Esophagus (tissue), 2 donors: ENCODE measurements around the gene NEU2. TPM values are rescaled to one million over a fixed set of nuclear protein-coding genes. Genes with fewer than 3 reads are reported as not detected.
A peak's percentile ranks its signal among the peaks of the same experiment; 100 is the strongest.

Source experiments
- H3K27ac ChIP-seq, 2 donors: one replicate each; pipeline ENCODE4 v1.5.1; 2013; ENCODE audit warnings: low read depth in 2 of 2, mild to moderate bottlenecking in 2 of 2, inconsistent platforms in 1 of 2, low read length in 1 of 2, moderate library complexity in 1 of 2
- H3K27me3 ChIP-seq, 2 donors: one replicate each; pipeline ENCODE4 v1.6.1; 2013; ENCODE audit warnings: low read length in 2 of 2, control low read depth in 1 of 2, mild to moderate bottlenecking in 1 of 2; ENCODE audit not compliant: insufficient read depth in 2 of 2, control insufficient read depth in 1 of 2
- H3K36me3 ChIP-seq, 2 donors: one replicate each; pipeline ENCODE4 v1.6.1; 2013; ENCODE audit warnings: low read length in 1 of 2; ENCODE audit not compliant: control insufficient read depth in 2 of 2, insufficient read depth in 2 of 2
- H3K4me1 ChIP-seq, 2 donors: one replicate each; pipeline ENCODE4 v1.6.1; 2013; ENCODE audit warnings: low read length in 1 of 2; ENCODE audit not compliant: control insufficient read depth in 2 of 2, insufficient read depth in 2 of 2
- H3K4me3 ChIP-seq, 2 donors: one replicate each; pipeline ENCODE4 v1.5.1; 2013; ENCODE audit warnings: low read length in 2 of 2, mild to moderate bottlenecking in 2 of 2, low read depth in 1 of 2, moderate library complexity in 1 of 2
- H3K9me3 ChIP-seq, 2 donors: one replicate each; pipeline ENCODE4 v1.6.1; 2013; ENCODE audit warnings: mild to moderate bottlenecking in 2 of 2, low read depth in 1 of 2, low read length in 1 of 2, moderate library complexity in 1 of 2; ENCODE audit not compliant: control insufficient read depth in 2 of 2, insufficient read depth in 1 of 2
- WGBS, 2 donors: extraction: QIAGEN DNeasy Blood & Tissue Kit; methylation state at CpG; one replicate each; pipeline ENCODE4 v1.1.7; 2013; 5-methylcytosine and 5-hydroxymethylcytosine counted together
- polyA plus RNA-seq, 2 donors: library from polyadenylated mRNA; stranded (reverse); fragments of 200-250 nt; gene quantifications; one replicate each; pipeline ENCODE4 v1.2.3, GENCODE V29; 2013
- donor health status: healthy with polysubstance abuse.
- donor health status: Bipolar disorder and iron deficiency.

NEU2 gene
- polyA plus RNA-seq, 2 donors = not detected

GRCh38 chr2:233081232-233081730, 48.8 kb downstream of the NEU2 start:
- Histone ChIP-seq H3K4me3 (no peak overlapping the region), H3K9me3 (no peaks in the 10 kb centered on the region), H3K27me3 (no peaks in the 10 kb centered on the region), H3K27ac (peak overlapping the region in 1 of 2 donors; percentile 1), H3K4me1 (peaks cover 0 to 6% of the 10 kb centered on the region in 2 donors), H3K36me3 (no peaks in the 10 kb centered on the region)
- 70 to 82% methylated on average over 9 of the region's 9 CpGs for WGBS, 2 donors

GRCh38 chr2:233081731-233082221, 49.3 kb downstream of the NEU2 start:
- Histone ChIP-seq H3K27me3 (no peaks in the 10 kb centered on the region), H3K9me3 (no peaks in the 10 kb centered on the region), H3K4me1 (peaks cover 0 to 6% of the 10 kb centered on the region in 2 donors), H3K4me3 (no peak overlapping the region), H3K36me3 (no peaks in the 10 kb centered on the region), H3K27ac (no peak overlapping the region)
- 86% methylated on average over 13 of the region's 13 CpGs for WGBS, 2 donors

GRCh38 chr2:233082222-233082930, 49.9 kb downstream of the NEU2 start:
- WGBS, 2 donors = 59 to 63% methylated on average over 11 of the region's 11 CpGs
- Histone ChIP-seq H3K9me3 (no peaks in the 10 kb centered on the region), H3K27ac (peak overlapping the region; percentile 36 to 58), H3K4me1 (peaks cover 0 to 6% of the 10 kb centered on the region in 2 donors), H3K4me3 (no peak overlapping the region), H3K27me3 (no peaks in the 10 kb centered on the region), H3K36me3 (no peaks in the 10 kb centered on the region)

- Histone ChIP-seq H3K9me3 (no peaks in the 10 kb centered on the region), H3K4me1 (peaks cover 0 to 6% of the 10 kb centered on the region in 2 donors), H3K27me3 (no peaks in the 10 kb centered on the region), H3K4me3 (no peak overlapping the region), H3K36me3 (no peaks in the 10 kb centered on the region), H3K27ac (peak overlapping the region; percentile 36 to 58)
- 67 to 75% methylated on average over 9 of the region's 9 CpGs for WGBS, 2 donors
Observed at GRCh38 chr2:233082931-233083755, 50.7 kb downstream of the NEU2 start.

- no peak overlapping the region for H3K4me3 ChIP-seq
- no peaks in the 10 kb centered on the region for H3K9me3 ChIP-seq
- no peaks in the 10 kb centered on the region for H3K36me3 ChIP-seq
- peaks cover 0 to 6% of the 10 kb centered on the region in 2 donors for H3K4me1 ChIP-seq
- H3K27ac ChIP-seq = peak overlapping the region; percentile 53 to 58
- WGBS, 2 donors = 75 to 84% methylated on average over 8 of the region's 8 CpGs
- H3K27me3 ChIP-seq = no peaks in the 10 kb centered on the region
Observed at GRCh38 chr2:233083782-233084181, 51.3 kb downstream of the NEU2 start.

GRCh38 chr2:233084488-233084887, 52.0 kb downstream of the NEU2 start:
- no peaks in the 10 kb centered on the region for H3K9me3 ChIP-seq
- H3K27me3 ChIP-seq = no peaks in the 10 kb centered on the region
- WGBS, 2 donors = 63 to 66% methylated on average over 13 of the region's 13 CpGs
- no peaks in the 10 kb centered on the region for H3K36me3 ChIP-seq
- no peak overlapping the region for H3K4me3 ChIP-seq
- peak overlapping the region; percentile 57 to 58 for H3K27ac ChIP-seq
- H3K4me1 ChIP-seq = peaks cover 0 to 6% of the 10 kb centered on the region in 2 donors

Other genes starting within 250 kb of the NEU2 start
- gene SNORC, start 162.4 kb upstream of the NEU2 start, polyA plus RNA-seq = 1 to 10 TPM; 1.0 to 2.4 TPM
- 10 to 100 TPM in 1 of 2 donors, 1 to 10 TPM in 1; 8.4 to 11.4 TPM for gene NGEF, start 19.4 kb upstream of the NEU2 start, polyA plus RNA-seq
- 1 to 10 TPM; 3.4 to 5.6 TPM for gene INPP5D, start 27.7 kb downstream of the NEU2 start, polyA plus RNA-seq
- 1 to 10 TPM; 5.9 to 8.2 TPM for gene ATG16L1, start 219.0 kb downstream of the NEU2 start, polyA plus RNA-seq